ENCODE results near the gene CCNB3. TPM values are rescaled to one million over a fixed set of nuclear protein-coding genes. Genes with fewer than 3 reads are reported as not detected.

CCNB3 gene
- total RNA-seq, 1 donor from 2014 or later, result 0.33 TPM

DNA sequence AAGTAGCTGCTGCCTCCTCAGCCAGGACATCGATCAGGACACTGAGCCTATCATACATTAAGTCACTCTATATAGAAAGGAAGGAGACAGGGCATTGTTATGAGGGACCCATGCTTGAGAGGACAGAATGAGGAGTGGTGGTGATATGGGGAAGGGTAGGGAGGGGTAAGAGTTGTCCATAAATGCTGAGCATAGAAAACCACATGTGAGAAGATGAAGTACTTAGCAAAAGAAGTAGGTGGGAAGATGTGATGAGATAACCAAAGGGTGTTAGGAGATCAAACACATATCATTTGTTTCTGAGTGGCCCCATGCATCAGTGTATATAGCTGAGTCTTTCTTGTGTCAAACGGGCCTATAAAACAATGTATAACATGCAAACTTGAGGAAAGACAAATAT lies 182.0 kb downstream of the CCNB3 start:
- Mint-ChIP-seq H3K27me3 (ENCODE audit: unreplicated experiment) (peaks cover 1% of the 10 kb centered on the region), H3K27ac (ENCODE audit: unreplicated experiment) (no peak overlapping the region), H3K9me3 (ENCODE audit: unreplicated experiment) (no peaks in the 10 kb centered on the region), H3K4me3 (ENCODE audit: unreplicated experiment) (no peak overlapping the region), H3K36me3 (ENCODE audit: low read depth, unreplicated experiment) (no peaks in the 10 kb centered on the region), H3K4me1 (ENCODE audit: unreplicated experiment) (no peaks in the 10 kb centered on the region)
- no peak for DNase-seq (ENCODE audit: low spot score)
- TF ChIP-seq CTCF (IDR thresholded peaks at IDR 0.05; ENCODE audit: unreplicated experiment), result no peak

DNA sequence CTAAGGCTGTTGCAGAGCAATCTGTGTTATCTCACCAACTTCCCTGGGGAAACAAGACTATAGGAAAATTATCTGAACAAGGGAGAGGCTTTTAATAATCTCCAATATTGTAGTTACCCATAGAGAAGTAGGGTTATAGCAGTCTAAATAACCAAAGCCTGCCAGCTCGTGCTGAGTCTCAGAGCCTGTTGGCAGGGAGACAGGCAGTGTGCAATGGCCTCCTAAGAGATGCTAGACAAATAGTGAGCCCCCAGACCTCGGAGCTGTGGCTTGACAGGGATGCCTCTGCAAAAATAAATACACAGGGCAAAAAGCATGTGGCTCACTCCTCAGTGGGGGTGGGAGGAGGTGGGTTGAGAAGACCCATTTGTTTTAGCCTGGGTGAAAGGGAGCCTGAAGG lies 189.3 kb downstream of the CCNB3 start:
- H3K36me3 Mint-ChIP-seq (ENCODE audit: low read depth, unreplicated experiment), result no peaks in the 10 kb centered on the region
- no peaks in the 10 kb centered on the region for H3K27me3 Mint-ChIP-seq (ENCODE audit: unreplicated experiment)
- H3K27ac Mint-ChIP-seq (ENCODE audit: unreplicated experiment), result no peak overlapping the region
- no peaks in the 10 kb centered on the region for H3K4me1 Mint-ChIP-seq (ENCODE audit: unreplicated experiment)
- no peaks in the 10 kb centered on the region for H3K9me3 Mint-ChIP-seq (ENCODE audit: unreplicated experiment)
- H3K4me3 Mint-ChIP-seq (ENCODE audit: unreplicated experiment), result no peak overlapping the region
- TF ChIP-seq CTCF (IDR thresholded peaks at IDR 0.05; ENCODE audit: unreplicated experiment), result no peak
- no peak for DNase-seq (ENCODE audit: low spot score)

Other genes starting within 250 kb of the CCNB3 start
- not detected for gene AKAP4, start 3.8 kb upstream of the CCNB3 start, total RNA-seq (ENCODE audit: unreplicated experiment)

Data from endothelial cell (in vitro differentiated cells).